Dedifferentiated amniotic fluid mesenchymal stem cell (primary cell): Measurements from ENCODE around the gene PLPP4.

Source experiments
- DNase-seq: peaks from one replicate; pipeline ENCODE4 v3.0.0-alpha.2; 2016; ENCODE audit errors: extremely low spot score

PLPP4 gene

GRCh38 chr10:120607710-120608703, 151.0 kb downstream of the PLPP4 start:
- DNase-seq: no peak

GRCh38 chr10:120609006-120609405, 152.0 kb downstream of the PLPP4 start:
- DNase-seq: no peak

GRCh38 chr10:120610791-120611190, 153.8 kb downstream of the PLPP4 start:
- no peak for DNase-seq

GRCh38 chr10:120612756-120613155, 155.7 kb downstream of the PLPP4 start:
- DNase-seq: no peak

- no peak for DNase-seq
Observed at GRCh38 chr10:120613180-120613579, 156.2 kb downstream of the PLPP4 start.

GRCh38 chr10:120614680-120615079, 157.7 kb downstream of the PLPP4 start:
- no peak for DNase-seq

- no peak for DNase-seq
Observed at GRCh38 chr10:120616311-120616911, 159.4 kb downstream of the PLPP4 start.

GRCh38 chr10:120628197-120628596, 171.2 kb downstream of the PLPP4 start:
- DNase-seq: no peak

GRCh38 chr10:120630266-120630665, 173.2 kb downstream of the PLPP4 start:
- DNase-seq: no peak

- DNase-seq: no peak
Observed at GRCh38 chr10:120632047-120632446, 175.0 kb downstream of the PLPP4 start.

GRCh38 chr10:120632942-120633341, 175.9 kb downstream of the PLPP4 start:
- no peak for DNase-seq

GRCh38 chr10:120634659-120635058, 177.6 kb downstream of the PLPP4 start:
- no peak for DNase-seq
